GM23338 (cell line): ENCODE results near the gene CELA2A. TPM values are rescaled to one million over a fixed set of nuclear protein-coding genes. Genes with fewer than 3 reads are reported as not detected.

Experiments
- ATAC-seq: fragments of 200-7000 bp; cut with Tn5 transposase; 3 replicates; pipeline ENCODE4 v1.9.1; 2020
- DNase-seq: peaks from one replicate; pipeline ENCODE4 v3.0.0-alpha.2; 2015; ENCODE audit warnings: low spot score
- H2AFZ ChIP-seq: fragments of 200-600 bp; sonication (generic); 2 replicates; pipeline ENCODE4 v1.8.0; 2016; ENCODE audit warnings: antibody characterized with exemption, mild to moderate bottlenecking, moderate library complexity
- H3F3A ChIP-seq: fragments of 200-600 bp; sonication (generic); replicated peaks from 2 replicates; pipeline ENCODE4 v1.8.0; 2017; ENCODE audit warnings: antibody characterized with exemption, mixed run types, low read depth
- H3K27ac ChIP-seq: fragments of 200-600 bp; sonication (generic); 2 replicates; pipeline ENCODE4 v1.6.1; 2016; ENCODE audit warnings: low read depth
- H3K27me3 ChIP-seq: fragments of 200-600 bp; sonication (generic); 2 replicates; pipeline ENCODE4 v1.8.0; 2016; ENCODE audit warnings: mild to moderate bottlenecking, mixed run types, moderate library complexity; ENCODE audit not compliant: insufficient read depth
- H3K36me3 ChIP-seq: fragments of 200-600 bp; sonication (generic); 2 replicates; pipeline ENCODE4 v1.8.0; 2016; ENCODE audit warnings: mild to moderate bottlenecking; ENCODE audit not compliant: insufficient read depth
- H3K4me1 ChIP-seq: fragments of 200-600 bp; sonication (generic); 2 replicates; pipeline ENCODE4 v1.8.0; 2016; ENCODE audit warnings: mild to moderate bottlenecking, moderate library complexity; ENCODE audit not compliant: insufficient read depth
- H3K4me2 ChIP-seq: fragments of 200-600 bp; sonication (generic); 2 replicates; pipeline ENCODE4 v1.7.1; 2017; ENCODE audit warnings: mixed run types
- H3K4me3 ChIP-seq: fragments of 200-600 bp; sonication (generic); 2 replicates; pipeline ENCODE4 v1.6.1; 2016; ENCODE audit warnings: mixed run types
- H3K79me2 ChIP-seq: fragments of 200-600 bp; sonication (generic); replicated peaks from 2 replicates; pipeline ENCODE4 v1.8.0; 2017; ENCODE audit warnings: mild to moderate bottlenecking; ENCODE audit not compliant: insufficient read depth
- H3K9me2 ChIP-seq: fragments of 200-600 bp; sonication (generic); 2 replicates; pipeline ENCODE4 v1.8.0; 2017; ENCODE audit not compliant: insufficient read depth
- H4K20me1 ChIP-seq: fragments of 200-600 bp; sonication (generic); replicated peaks from 2 replicates; pipeline ENCODE4 v1.8.0; 2017; ENCODE audit warnings: mild to moderate bottlenecking; ENCODE audit not compliant: insufficient read depth
- H3K27ac Mint-ChIP-seq: 2 replicates; pipeline ENCODE4 v1.8.0; 2020; ENCODE audit warnings: inconsistent platforms, mild to moderate bottlenecking, moderate library complexity, mixed read lengths
- H3K27me3 Mint-ChIP-seq: 3 replicates; pipeline ENCODE4 v1.8.0; 2022; ENCODE audit warnings: low read depth, mild to moderate bottlenecking, moderate library complexity, mixed read lengths, inconsistent platforms; ENCODE audit not compliant: insufficient read depth, poor library complexity
- H3K36me3 Mint-ChIP-seq: 3 replicates; pipeline ENCODE4 v1.8.0; 2021; ENCODE audit warnings: low read depth, mild to moderate bottlenecking, inconsistent platforms, moderate library complexity, mixed read lengths
- H3K4me1 Mint-ChIP-seq: 3 replicates; pipeline ENCODE4 v1.8.0; 2020; ENCODE audit warnings: mild to moderate bottlenecking, inconsistent platforms, mixed read lengths
- H3K4me3 Mint-ChIP-seq: 3 replicates; pipeline ENCODE4 v1.8.0; 2021; ENCODE audit warnings: moderate library complexity, mild to moderate bottlenecking, inconsistent platforms, mixed read lengths
- H3K9me3 Mint-ChIP-seq: 3 replicates; pipeline ENCODE4 v1.8.0; 2020; ENCODE audit warnings: moderate library complexity, mild to moderate bottlenecking, inconsistent platforms, mixed read lengths
- CREB1 ChIP-seq: fragments of 250-450 bp; sonication (Bioruptor Pico); IDR thresholded peaks from 2 replicates; pipeline ENCODE4 v1.5.0; 2020; ENCODE audit warnings: low read depth, mild to moderate bottlenecking, moderate library complexity
- EZH2 ChIP-seq: fragments of 200-600 bp; sonication (generic); IDR thresholded peaks from one replicate; pipeline ENCODE4 v1.8.0; 2017; ENCODE audit warnings: antibody characterized with exemption, mild to moderate bottlenecking, low read depth; ENCODE audit not compliant: unreplicated experiment
- EZH2phosphoT487 ChIP-seq: fragments of 200-600 bp; sonication (generic); IDR thresholded peaks from one replicate; pipeline ENCODE4 v1.8.1; 2018; ENCODE audit warnings: antibody characterized with exemption; ENCODE audit not compliant: unreplicated experiment
- JUNB ChIP-seq: IDR thresholded peaks from one replicate; pipeline ENCODE4 v1.6.1; 2016; ENCODE audit warnings: antibody characterized with exemption; ENCODE audit not compliant: unreplicated experiment
- NANOG ChIP-seq: IDR thresholded peaks from 2 replicates; pipeline ENCODE4 v1.6.1; 2016; ENCODE audit warnings: antibody characterized with exemption, borderline replicate concordance
- POLR2AphosphoS5 ChIP-seq: IDR thresholded peaks from 2 replicates; pipeline ENCODE4 v1.6.1; 2016; ENCODE audit warnings: antibody characterized with exemption, low read depth
- STAT1 ChIP-seq: IDR thresholded peaks from one replicate; pipeline ENCODE4 v1.6.1; 2016; ENCODE audit warnings: antibody characterized with exemption; ENCODE audit not compliant: unreplicated experiment
- ZNF114 ChIP-seq: fragments of 250-450 bp; sonication (Bioruptor Pico); IDR thresholded peaks from 2 replicates; pipeline ENCODE4 v1.5.0; 2020; ENCODE audit warnings: mild to moderate bottlenecking, moderate library complexity
- ZNF331 ChIP-seq: fragments of 250-450 bp; sonication (Bioruptor Pico); IDR thresholded peaks from 2 replicates; pipeline ENCODE4 v1.5.0; 2020; ENCODE audit warnings: low read depth, mild to moderate bottlenecking, moderate library complexity
- polyA plus RNA-seq: library from polyadenylated mRNA; unstranded; fragments of >200 nt; fragmentation: Nextera tagmentation; extraction: Ambion mirVana; gene quantifications from 2 replicates; pipeline ENCODE4 v1.2.1, GENCODE V29; 2016
- total RNA-seq: library from RNA; depleted of rRNA; stranded (reverse); fragments of >200 nt; shearing (Covaris generic); gene quantifications from 2 replicates; pipeline ENCODE4 v1.2.3, GENCODE V29; 2014
- TF ChIP-seq, protein P1 (sequence below): IDR thresholded peaks from 2 replicates; pipeline ENCODE4 v1.6.1; 2016; ENCODE audit warnings: antibody characterized with exemption
- TF ChIP-seq, protein P2 (sequence below): IDR thresholded peaks from one replicate; pipeline ENCODE4 v1.6.1; 2018; ENCODE audit warnings: antibody characterized with exemption; ENCODE audit not compliant: unreplicated experiment
- TF ChIP-seq, protein P3 (sequence below): fragments of 250-450 bp; sonication (Bioruptor Pico); IDR thresholded peaks from 2 replicates; pipeline ENCODE4 v1.5.0; 2020; ENCODE audit warnings: mild to moderate bottlenecking, moderate library complexity
- TF ChIP-seq, protein P4 (sequence below), 2 experiments: fragments of 200-600 bp in 1 of 2; sonication (generic) in 1 of 2; conservative IDR thresholded peaks; 2 replicates each; pipeline versions ENCODE4 v1.5.1 to v1.6.1; 2016 to 2017; ENCODE audit warnings: antibody characterized with exemption in 2 of 2, low read depth in 2 of 2, mild to moderate bottlenecking in 2 of 2, moderate library complexity in 1 of 2

Gene CELA2A
- total and polyA plus RNA-seq, 2 experiments from 2014 or later: not detected

DNA sequence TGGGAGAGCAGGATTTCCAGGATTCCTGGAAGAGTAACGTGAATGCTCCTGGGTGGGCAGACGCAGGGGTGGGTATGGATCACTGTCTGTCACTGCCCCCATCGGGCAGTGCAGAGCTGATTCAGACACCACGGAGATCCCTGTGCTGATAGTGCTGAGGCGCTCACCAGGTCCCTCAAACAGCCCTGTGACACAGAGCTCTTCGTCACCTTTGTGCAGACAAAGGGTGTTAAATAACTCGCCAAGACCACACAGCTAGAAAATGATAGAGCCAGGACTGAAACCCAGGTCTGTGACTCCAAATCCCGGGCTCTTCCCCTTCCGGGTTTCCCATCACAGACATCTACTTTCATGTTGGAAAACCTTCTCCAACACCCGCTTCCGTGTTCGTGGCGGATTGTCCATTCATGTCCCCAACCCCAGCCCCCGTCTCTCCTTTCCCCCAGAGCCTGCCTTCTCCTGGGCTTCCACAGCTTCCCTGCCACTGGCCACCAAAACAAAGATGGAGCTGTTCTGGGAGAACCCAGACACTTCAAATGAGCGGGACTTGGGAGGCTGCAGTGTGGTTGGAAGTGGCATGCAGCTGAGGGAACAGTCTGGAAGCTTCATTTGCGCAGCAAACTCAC lies 44.2 kb upstream of the CELA2A start:
- H3K4me3 ChIP-seq: no peak overlapping the region
- peaks cover 10% of the 10 kb centered on the region for H3K4me1 ChIP-seq
- H3K9me3 Mint-ChIP-seq: no peaks in the 10 kb centered on the region; the same call in 2 of the 3 replicates
- peaks cover 24% of the 10 kb centered on the region for H3K27me3 ChIP-seq
- H3K9me2 ChIP-seq: no peaks in the 10 kb centered on the region
- no peaks in the 10 kb centered on the region for H3F3A ChIP-seq
- no peak overlapping the region for H3K27ac ChIP-seq
- H3K36me3 ChIP-seq: no peaks in the 10 kb centered on the region
- peaks cover 22% of the 10 kb centered on the region for H3K27me3 Mint-ChIP-seq
- ATAC-seq: no peak
- H3K4me1 Mint-ChIP-seq: peaks cover 25% of the 10 kb centered on the region
- no peaks in the 10 kb centered on the region; the same call in 1 of the 2 replicates for H4K20me1 ChIP-seq
- H3K36me3 Mint-ChIP-seq: no peaks in the 10 kb centered on the region
- no peak overlapping the region for H3K4me2 ChIP-seq
- no peak overlapping the region for H3K27ac Mint-ChIP-seq
- no peak overlapping the region for H2AFZ ChIP-seq
- no peaks in the 10 kb centered on the region for H3K79me2 ChIP-seq
- TF ChIP-seq, protein P1, sequence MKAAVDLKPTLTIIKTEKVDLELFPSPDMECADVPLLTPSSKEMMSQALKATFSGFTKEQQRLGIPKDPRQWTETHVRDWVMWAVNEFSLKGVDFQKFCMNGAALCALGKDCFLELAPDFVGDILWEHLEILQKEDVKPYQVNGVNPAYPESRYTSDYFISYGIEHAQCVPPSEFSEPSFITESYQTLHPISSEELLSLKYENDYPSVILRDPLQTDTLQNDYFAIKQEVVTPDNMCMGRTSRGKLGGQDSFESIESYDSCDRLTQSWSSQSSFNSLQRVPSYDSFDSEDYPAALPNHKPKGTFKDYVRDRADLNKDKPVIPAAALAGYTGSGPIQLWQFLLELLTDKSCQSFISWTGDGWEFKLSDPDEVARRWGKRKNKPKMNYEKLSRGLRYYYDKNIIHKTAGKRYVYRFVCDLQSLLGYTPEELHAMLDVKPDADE: no peak
- TF ChIP-seq, protein P2, sequence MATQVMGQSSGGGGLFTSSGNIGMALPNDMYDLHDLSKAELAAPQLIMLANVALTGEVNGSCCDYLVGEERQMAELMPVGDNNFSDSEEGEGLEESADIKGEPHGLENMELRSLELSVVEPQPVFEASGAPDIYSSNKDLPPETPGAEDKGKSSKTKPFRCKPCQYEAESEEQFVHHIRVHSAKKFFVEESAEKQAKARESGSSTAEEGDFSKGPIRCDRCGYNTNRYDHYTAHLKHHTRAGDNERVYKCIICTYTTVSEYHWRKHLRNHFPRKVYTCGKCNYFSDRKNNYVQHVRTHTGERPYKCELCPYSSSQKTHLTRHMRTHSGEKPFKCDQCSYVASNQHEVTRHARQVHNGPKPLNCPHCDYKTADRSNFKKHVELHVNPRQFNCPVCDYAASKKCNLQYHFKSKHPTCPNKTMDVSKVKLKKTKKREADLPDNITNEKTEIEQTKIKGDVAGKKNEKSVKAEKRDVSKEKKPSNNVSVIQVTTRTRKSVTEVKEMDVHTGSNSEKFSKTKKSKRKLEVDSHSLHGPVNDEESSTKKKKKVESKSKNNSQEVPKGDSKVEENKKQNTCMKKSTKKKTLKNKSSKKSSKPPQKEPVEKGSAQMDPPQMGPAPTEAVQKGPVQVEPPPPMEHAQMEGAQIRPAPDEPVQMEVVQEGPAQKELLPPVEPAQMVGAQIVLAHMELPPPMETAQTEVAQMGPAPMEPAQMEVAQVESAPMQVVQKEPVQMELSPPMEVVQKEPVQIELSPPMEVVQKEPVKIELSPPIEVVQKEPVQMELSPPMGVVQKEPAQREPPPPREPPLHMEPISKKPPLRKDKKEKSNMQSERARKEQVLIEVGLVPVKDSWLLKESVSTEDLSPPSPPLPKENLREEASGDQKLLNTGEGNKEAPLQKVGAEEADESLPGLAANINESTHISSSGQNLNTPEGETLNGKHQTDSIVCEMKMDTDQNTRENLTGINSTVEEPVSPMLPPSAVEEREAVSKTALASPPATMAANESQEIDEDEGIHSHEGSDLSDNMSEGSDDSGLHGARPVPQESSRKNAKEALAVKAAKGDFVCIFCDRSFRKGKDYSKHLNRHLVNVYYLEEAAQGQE: no peak
- TF ChIP-seq JUNB (no peak), STAT1 (no peak), EZH2phosphoT487 (no peak), CREB1 (CRISPR knock-in tag) (no peak), ZNF114 (CRISPR knock-in tag) (no peak), POLR2AphosphoS5 (no peak), EZH2 (no peak), NANOG (no peak), ZNF331 (CRISPR knock-in tag) (no peak)
- TF ChIP-seq, protein P3, sequence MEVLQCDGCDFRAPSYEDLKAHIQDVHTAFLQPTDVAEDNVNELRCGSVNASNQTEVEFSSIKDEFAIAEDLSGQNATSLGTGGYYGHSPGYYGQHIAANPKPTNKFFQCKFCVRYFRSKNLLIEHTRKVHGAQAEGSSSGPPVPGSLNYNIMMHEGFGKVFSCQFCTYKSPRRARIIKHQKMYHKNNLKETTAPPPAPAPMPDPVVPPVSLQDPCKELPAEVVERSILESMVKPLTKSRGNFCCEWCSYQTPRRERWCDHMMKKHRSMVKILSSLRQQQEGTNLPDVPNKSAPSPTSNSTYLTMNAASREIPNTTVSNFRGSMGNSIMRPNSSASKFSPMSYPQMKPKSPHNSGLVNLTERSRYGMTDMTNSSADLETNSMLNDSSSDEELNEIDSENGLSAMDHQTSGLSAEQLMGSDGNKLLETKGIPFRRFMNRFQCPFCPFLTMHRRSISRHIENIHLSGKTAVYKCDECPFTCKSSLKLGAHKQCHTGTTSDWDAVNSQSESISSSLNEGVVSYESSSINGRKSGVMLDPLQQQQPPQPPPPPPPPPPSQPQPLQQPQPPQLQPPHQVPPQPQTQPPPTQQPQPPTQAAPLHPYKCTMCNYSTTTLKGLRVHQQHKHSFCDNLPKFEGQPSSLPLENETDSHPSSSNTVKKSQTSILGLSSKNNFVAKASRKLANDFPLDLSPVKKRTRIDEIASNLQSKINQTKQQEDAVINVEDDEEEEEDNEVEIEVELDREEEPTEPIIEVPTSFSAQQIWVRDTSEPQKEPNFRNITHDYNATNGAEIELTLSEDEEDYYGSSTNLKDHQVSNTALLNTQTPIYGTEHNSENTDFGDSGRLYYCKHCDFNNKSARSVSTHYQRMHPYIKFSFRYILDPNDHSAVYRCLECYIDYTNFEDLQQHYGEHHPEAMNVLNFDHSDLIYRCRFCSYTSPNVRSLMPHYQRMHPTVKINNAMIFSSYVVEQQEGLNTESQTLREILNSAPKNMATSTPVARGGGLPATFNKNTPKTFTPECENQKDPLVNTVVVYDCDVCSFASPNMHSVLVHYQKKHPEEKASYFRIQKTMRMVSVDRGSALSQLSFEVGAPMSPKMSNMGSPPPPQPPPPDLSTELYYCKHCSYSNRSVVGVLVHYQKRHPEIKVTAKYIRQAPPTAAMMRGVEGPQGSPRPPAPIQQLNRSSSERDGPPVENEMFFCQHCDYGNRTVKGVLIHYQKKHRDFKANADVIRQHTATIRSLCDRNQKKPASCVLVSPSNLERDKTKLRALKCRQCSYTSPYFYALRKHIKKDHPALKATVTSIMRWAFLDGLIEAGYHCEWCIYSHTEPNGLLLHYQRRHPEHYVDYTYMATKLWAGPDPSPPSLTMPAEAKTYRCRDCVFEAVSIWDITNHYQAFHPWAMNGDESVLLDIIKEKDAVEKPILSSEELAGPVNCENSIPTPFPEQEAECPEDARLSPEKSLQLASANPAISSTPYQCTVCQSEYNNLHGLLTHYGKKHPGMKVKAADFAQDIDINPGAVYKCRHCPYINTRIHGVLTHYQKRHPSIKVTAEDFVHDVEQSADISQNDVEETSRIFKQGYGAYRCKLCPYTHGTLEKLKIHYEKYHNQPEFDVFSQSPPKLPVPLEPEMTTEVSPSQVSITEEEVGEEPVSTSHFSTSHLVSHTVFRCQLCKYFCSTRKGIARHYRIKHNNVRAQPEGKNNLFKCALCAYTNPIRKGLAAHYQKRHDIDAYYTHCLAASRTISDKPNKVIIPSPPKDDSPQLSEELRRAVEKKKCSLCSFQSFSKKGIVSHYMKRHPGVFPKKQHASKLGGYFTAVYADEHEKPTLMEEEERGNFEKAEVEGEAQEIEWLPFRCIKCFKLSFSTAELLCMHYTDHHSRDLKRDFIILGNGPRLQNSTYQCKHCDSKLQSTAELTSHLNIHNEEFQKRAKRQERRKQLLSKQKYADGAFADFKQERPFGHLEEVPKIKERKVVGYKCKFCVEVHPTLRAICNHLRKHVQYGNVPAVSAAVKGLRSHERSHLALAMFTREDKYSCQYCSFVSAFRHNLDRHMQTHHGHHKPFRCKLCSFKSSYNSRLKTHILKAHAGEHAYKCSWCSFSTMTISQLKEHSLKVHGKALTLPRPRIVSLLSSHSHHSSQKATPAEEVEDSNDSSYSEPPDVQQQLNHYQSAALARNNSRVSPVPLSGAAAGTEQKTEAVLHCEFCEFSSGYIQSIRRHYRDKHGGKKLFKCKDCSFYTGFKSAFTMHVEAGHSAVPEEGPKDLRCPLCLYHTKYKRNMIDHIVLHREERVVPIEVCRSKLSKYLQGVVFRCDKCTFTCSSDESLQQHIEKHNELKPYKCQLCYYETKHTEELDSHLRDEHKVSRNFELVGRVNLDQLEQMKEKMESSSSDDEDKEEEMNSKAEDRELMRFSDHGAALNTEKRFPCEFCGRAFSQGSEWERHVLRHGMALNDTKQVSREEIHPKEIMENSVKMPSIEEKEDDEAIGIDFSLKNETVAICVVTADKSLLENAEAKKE (CRISPR knock-in tag): no peak
- TF ChIP-seq, protein P4, sequence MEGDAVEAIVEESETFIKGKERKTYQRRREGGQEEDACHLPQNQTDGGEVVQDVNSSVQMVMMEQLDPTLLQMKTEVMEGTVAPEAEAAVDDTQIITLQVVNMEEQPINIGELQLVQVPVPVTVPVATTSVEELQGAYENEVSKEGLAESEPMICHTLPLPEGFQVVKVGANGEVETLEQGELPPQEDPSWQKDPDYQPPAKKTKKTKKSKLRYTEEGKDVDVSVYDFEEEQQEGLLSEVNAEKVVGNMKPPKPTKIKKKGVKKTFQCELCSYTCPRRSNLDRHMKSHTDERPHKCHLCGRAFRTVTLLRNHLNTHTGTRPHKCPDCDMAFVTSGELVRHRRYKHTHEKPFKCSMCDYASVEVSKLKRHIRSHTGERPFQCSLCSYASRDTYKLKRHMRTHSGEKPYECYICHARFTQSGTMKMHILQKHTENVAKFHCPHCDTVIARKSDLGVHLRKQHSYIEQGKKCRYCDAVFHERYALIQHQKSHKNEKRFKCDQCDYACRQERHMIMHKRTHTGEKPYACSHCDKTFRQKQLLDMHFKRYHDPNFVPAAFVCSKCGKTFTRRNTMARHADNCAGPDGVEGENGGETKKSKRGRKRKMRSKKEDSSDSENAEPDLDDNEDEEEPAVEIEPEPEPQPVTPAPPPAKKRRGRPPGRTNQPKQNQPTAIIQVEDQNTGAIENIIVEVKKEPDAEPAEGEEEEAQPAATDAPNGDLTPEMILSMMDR (conservative IDR thresholded peaks at IDR 0.05; ENCODE audit: low read depth in 2 of 2): no peak
- no peak for DNase-seq
- no peak overlapping the region; the same call in 2 of the 3 replicates for H3K4me3 Mint-ChIP-seq
